Trophoblast cell (in vitro differentiated cells and primary cell): ENCODE data around the gene PHB1.
"Not testable (repeated sequence)": the region's sequence is repeated elsewhere in the genome, so short reads cannot be mapped to it uniquely, and the experiment has no call there.

Experiments used
- DNase-seq, 2 donors: peaks; one replicate each; pipeline ENCODE4 v3.0.0-alpha.2; 2016
- H2AFZ ChIP-seq: 2 replicates; pipeline ENCODE4 v1.6.1; 2013; ENCODE audit warnings: low read length, moderate library complexity, mild to moderate bottlenecking; ENCODE audit not compliant: insufficient read depth, poor library complexity
- H2AK5ac ChIP-seq: 2 replicates; pipeline ENCODE4 v1.6.1; 2013; ENCODE audit warnings: mild to moderate bottlenecking, low read length
- H2BK120ac ChIP-seq: 2 replicates; pipeline ENCODE4 v1.6.1; 2013; ENCODE audit warnings: low read length, mild to moderate bottlenecking, moderate library complexity; ENCODE audit not compliant: insufficient read depth, poor library complexity
- H2BK12ac ChIP-seq: 2 replicates; pipeline ENCODE4 v1.6.1; 2013; ENCODE audit warnings: mild to moderate bottlenecking, low read length, moderate library complexity
- H2BK5ac ChIP-seq: 2 replicates; pipeline ENCODE4 v1.6.1; 2013; ENCODE audit warnings: low read length, low read depth, moderate library complexity, mild to moderate bottlenecking; ENCODE audit not compliant: poor library complexity
- H3K14ac ChIP-seq: 2 replicates; pipeline ENCODE4 v1.6.1; 2013; ENCODE audit warnings: mild to moderate bottlenecking, low read length
- H3K18ac ChIP-seq: 2 replicates; pipeline ENCODE4 v1.6.1; 2013; ENCODE audit warnings: mild to moderate bottlenecking, low read length
- H3K23ac ChIP-seq: 2 replicates; pipeline ENCODE4 v1.6.1; 2013; ENCODE audit warnings: low read length
- H3K27ac ChIP-seq: 2 replicates; pipeline ENCODE4 v1.5.1; 2013; ENCODE audit warnings: low read depth, mild to moderate bottlenecking, inconsistent platforms, low read length, moderate library complexity
- H3K27me3 ChIP-seq: 2 replicates; pipeline ENCODE4 v1.6.1; 2013; ENCODE audit warnings: inconsistent platforms, mild to moderate bottlenecking, low read length, moderate library complexity; ENCODE audit not compliant: insufficient read depth
- H3K36me3 ChIP-seq, 2 experiments: 1 replicate in 1 of 2; 2 replicates in 1 of 2; pipeline ENCODE4 v1.6.1; 2013; ENCODE audit warnings: low read length in 2 of 2, mild to moderate bottlenecking in 2 of 2, moderate library complexity in 1 of 2; ENCODE audit not compliant: insufficient read depth in 2 of 2, control insufficient read depth in 1 of 2
- H3K4ac ChIP-seq: 2 replicates; pipeline ENCODE4 v1.6.1; 2013; ENCODE audit warnings: low read depth, mild to moderate bottlenecking, low read length, moderate library complexity
- H3K4me1 ChIP-seq, 2 experiments: 1 replicate in 1 of 2; 2 replicates in 1 of 2; pipeline ENCODE4 v1.6.1; 2013; ENCODE audit warnings: low read length in 2 of 2, mild to moderate bottlenecking in 2 of 2, moderate library complexity in 1 of 2; ENCODE audit not compliant: insufficient read depth in 2 of 2, control insufficient read depth in 1 of 2
- H3K4me2 ChIP-seq: 2 replicates; pipeline ENCODE4 v1.6.1; 2013; ENCODE audit warnings: inconsistent platforms, mild to moderate bottlenecking, low read length, moderate library complexity
- H3K4me3 ChIP-seq: 2 replicates; pipeline ENCODE4 v1.5.1; 2013; ENCODE audit warnings: mild to moderate bottlenecking, low read depth, low read length, inconsistent platforms
- H3K79me1 ChIP-seq: one replicate; pipeline ENCODE4 v1.6.1; 2013; ENCODE audit warnings: low read length
- H3K79me2 ChIP-seq: 2 replicates; pipeline ENCODE4 v1.6.1; 2013; ENCODE audit warnings: low read length, mild to moderate bottlenecking; ENCODE audit not compliant: control insufficient read depth, insufficient read depth, poor library complexity
- H3K9ac ChIP-seq: 2 replicates; pipeline ENCODE4 v1.6.1; 2013; ENCODE audit warnings: mild to moderate bottlenecking, low read length
- H3K9me3 ChIP-seq: 2 replicates; pipeline ENCODE4 v1.6.1; 2013; ENCODE audit warnings: low read depth, mild to moderate bottlenecking, control low read depth, inconsistent platforms, low read length; ENCODE audit not compliant: insufficient read depth
- H4K12ac ChIP-seq: 2 replicates; pipeline ENCODE4 v1.6.1; 2013; ENCODE audit warnings: low read depth, mild to moderate bottlenecking, low read length, moderate library complexity
- H4K8ac ChIP-seq: 2 replicates; pipeline ENCODE4 v1.6.1; 2013; ENCODE audit warnings: low read depth, mild to moderate bottlenecking, low read length, moderate library complexity
- H4K91ac ChIP-seq: one replicate; pipeline ENCODE4 v1.6.1; 2013; ENCODE audit warnings: low read depth, mild to moderate bottlenecking, low read length, moderate library complexity
- WGBS: extraction: QIAGEN DNeasy Blood & Tissue Kit; methylation state at CpG from one replicate; pipeline ENCODE4 v1.1.7; 2013; ENCODE audit warnings: missing lambda C conversion rate; ENCODE audit not compliant: insufficient read length, insufficient coverage; ENCODE audit errors: extremely low coverage; 5-methylcytosine and 5-hydroxymethylcytosine counted together

The PHB1 gene

DNA sequence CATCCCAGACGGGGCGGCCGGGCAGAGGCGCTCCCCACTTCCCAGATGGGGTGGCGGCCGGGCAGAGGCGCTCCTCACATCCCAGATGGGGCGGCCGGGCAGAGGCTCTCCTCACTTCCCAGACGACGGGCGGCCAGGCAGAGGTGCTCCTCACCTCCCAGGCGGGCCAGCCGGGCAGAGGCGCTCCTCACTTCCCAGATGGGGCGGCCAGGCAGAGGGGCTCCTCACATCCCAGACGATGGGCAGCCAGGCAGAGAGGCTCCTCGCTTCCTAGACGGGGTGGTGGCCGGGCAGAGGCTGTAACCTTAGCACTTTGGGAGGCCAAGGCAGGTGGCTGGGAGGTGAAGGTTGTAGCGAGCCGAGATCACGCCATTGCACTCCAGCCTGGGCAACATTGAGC, 5.1 kb upstream of the PHB1 start:
- H4K12ac ChIP-seq, H2BK12ac ChIP-seq, H3K27ac ChIP-seq, H3K4me1 ChIP-seq, DNase-seq, H3K4me3 ChIP-seq, H3K4ac ChIP-seq, H2BK5ac ChIP-seq, H3K79me1 ChIP-seq, H3K23ac ChIP-seq, H3K9ac ChIP-seq, H3K79me2 ChIP-seq, H2AK5ac ChIP-seq, H4K8ac ChIP-seq, H3K36me3 ChIP-seq, H2AFZ ChIP-seq, H3K4me2 ChIP-seq, H3K27me3 ChIP-seq, H3K18ac ChIP-seq, H2BK120ac ChIP-seq, H3K14ac ChIP-seq, H4K91ac ChIP-seq, H3K9me3 ChIP-seq: not testable (repeated sequence)
- WGBS: no CpG with 5 or more reads among the region's 23 CpGs

DNA sequence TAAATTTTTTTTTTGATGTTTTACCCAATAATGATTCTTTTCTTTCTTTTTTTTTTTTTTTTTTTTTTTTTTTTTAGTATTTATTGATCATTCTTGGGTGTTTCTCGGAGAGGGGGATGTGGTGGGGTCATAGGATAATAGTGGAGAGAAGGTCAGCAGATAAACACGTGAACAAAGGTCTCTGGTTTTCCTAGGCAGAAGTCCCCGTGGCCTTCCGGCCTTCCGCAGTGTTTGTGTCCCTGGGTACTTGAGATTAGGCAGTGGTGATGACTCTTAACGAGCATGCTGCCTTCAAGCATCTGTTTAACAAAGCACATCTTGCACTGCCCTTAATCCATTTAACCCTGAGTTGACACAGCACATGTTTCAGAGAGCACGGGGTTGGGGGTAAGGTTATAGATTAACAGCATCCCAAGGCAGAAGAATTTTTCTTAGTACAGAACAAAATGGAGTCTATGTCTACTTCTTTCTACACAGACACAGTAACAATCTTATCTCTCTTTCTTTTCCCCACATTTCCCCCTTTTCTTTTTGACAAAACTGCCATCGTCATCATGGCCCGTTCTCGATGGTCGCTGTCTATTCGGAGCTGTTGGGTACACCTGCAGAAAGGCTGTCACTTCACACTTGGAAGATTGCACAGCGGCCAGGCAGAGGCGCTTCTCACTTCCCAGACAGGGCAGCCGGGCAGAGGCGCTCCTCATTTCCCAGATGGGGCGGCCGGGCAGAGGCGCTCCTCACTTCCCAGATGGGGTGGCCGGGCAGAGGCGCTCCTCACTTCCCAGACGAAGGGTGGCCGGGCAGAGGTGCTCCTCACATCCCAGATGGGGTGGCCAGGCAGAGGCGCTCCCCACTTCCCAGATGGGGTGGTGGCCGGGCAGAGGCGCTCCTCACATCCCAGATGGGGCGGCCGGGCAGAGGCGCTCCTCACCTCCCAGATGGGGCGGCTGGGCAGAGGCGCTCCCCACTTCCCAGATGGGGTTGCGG, 4.4 kb upstream of the PHB1 start:
- H3K4ac ChIP-seq, H2BK120ac ChIP-seq, H3K4me3 ChIP-seq, H4K12ac ChIP-seq, H3K4me1 ChIP-seq, H3K36me3 ChIP-seq, H4K91ac ChIP-seq, H2AFZ ChIP-seq, H3K27me3 ChIP-seq, H3K79me1 ChIP-seq, H3K23ac ChIP-seq, DNase-seq, H3K9me3 ChIP-seq, H3K18ac ChIP-seq, H3K14ac ChIP-seq, H4K8ac ChIP-seq, H3K27ac ChIP-seq, H2BK12ac ChIP-seq, H3K4me2 ChIP-seq, H3K9ac ChIP-seq, H3K79me2 ChIP-seq, H2AK5ac ChIP-seq, H2BK5ac ChIP-seq: not testable (repeated sequence)
- no CpG with 5 or more reads among the region's 32 CpGs for WGBS

DNA sequence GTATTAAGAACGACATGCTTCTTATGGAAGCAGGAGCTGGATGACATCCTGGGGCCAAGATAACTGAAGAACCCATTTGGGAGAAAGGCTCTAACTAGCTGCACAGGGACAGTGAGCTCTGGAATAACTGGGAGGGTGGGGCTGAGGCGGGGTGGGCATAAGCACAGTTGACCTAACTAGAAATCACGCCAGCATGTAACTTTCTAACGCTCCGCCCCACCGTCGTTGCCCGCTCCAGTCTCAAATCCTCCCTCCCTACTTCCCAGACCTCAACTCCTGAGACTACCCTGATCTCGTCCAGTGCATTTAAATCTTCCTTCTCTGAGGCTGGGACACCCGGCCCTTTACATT, 436 bp downstream of the PHB1 start:
- H3K27ac ChIP-seq: no peak overlapping the region
- no peak overlapping the region for H2BK12ac ChIP-seq
- no peak overlapping the region for H2BK5ac ChIP-seq
- no peak overlapping the region for H2AK5ac ChIP-seq
- peaks cover 2% of the 10 kb centered on the region for H3K79me2 ChIP-seq
- H3K18ac ChIP-seq: no peak overlapping the region
- H3K27me3 ChIP-seq: no peaks in the 10 kb centered on the region
- H3K36me3 ChIP-seq: peaks cover 16 to 32% of the 10 kb centered on the region in 2 experiments
- no peak overlapping the region for H3K14ac ChIP-seq
- peak overlapping the region; percentile 46 for H4K91ac ChIP-seq
- peak overlapping the region; percentile 75 for H3K9ac ChIP-seq
- H3K79me1 ChIP-seq: no peaks in the 10 kb centered on the region
- peak overlapping the region; percentile 34 for H3K4ac ChIP-seq
- peak overlapping the region; percentile 84 for H3K4me2 ChIP-seq
- peak overlapping the region; percentile 90 for H4K8ac ChIP-seq
- H3K9me3 ChIP-seq: no peaks in the 10 kb centered on the region
- WGBS: no CpG with 5 or more reads among the region's 10 CpGs
- peaks cover 2 to 4% of the 10 kb centered on the region in 2 experiments for H3K4me1 ChIP-seq
- H3K23ac ChIP-seq: no peak overlapping the region
- no peak overlapping the region for H2BK120ac ChIP-seq
- H4K12ac ChIP-seq: no peak overlapping the region
- peak in 1 of 2 donors; percentile 19 for DNase-seq
- peak overlapping the region; percentile 64 for H2AFZ ChIP-seq
- H3K4me3 ChIP-seq: peak overlapping the region; percentile 88

DNA sequence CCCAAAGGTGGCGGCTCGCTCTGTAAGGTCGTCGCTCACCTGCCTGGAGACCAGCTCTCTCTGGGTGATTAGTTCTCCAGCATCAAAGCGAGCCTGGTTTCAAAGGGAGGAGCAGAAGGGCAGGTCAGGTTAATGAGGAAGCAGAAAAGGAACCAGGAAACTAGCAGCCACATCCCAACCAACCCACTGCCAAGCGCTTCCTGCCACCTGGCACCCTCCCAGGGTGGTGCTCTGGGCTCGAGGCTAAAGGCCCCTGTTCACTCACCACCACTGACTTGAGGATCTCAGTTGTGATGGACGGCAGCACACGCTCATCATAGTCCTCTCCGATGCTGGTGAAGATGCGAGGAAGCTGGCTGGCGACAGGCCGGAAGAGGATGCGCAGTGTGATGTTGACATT, 5.6 kb downstream of the PHB1 start:
- H2BK12ac ChIP-seq: no peak overlapping the region
- peaks cover 1% of the 10 kb centered on the region in 2 experiments for H3K4me1 ChIP-seq
- no peak overlapping the region for H3K4me3 ChIP-seq
- H3K9ac ChIP-seq: no peak overlapping the region
- peaks cover under 1% of the 10 kb centered on the region for H3K79me2 ChIP-seq
- no peak overlapping the region for H3K14ac ChIP-seq
- no peak overlapping the region for H3K23ac ChIP-seq
- no peak overlapping the region for H2AFZ ChIP-seq
- H3K4me2 ChIP-seq: no peak overlapping the region
- H3K4ac ChIP-seq: no peak overlapping the region
- WGBS: no CpG with 5 or more reads among the region's 14 CpGs
- H4K91ac ChIP-seq: no peak overlapping the region
- no peaks in the 10 kb centered on the region for H3K27me3 ChIP-seq
- no peak overlapping the region for H2BK5ac ChIP-seq
- no peak for DNase-seq
- no peaks in the 10 kb centered on the region for H3K79me1 ChIP-seq
- no peak overlapping the region for H4K8ac ChIP-seq
- no peak overlapping the region for H2AK5ac ChIP-seq
- H4K12ac ChIP-seq: no peak overlapping the region
- H3K18ac ChIP-seq: no peak overlapping the region
- H3K27ac ChIP-seq: no peak overlapping the region
- peaks cover 46 to 76% of the 10 kb centered on the region in 2 experiments for H3K36me3 ChIP-seq
- no peaks in the 10 kb centered on the region for H3K9me3 ChIP-seq
- H2BK120ac ChIP-seq: no peak overlapping the region
